ENCODE results near the gene CDH22. TPM values are rescaled to one million over a fixed set of nuclear protein-coding genes. Genes with fewer than 3 reads are reported as not detected.

Gene CDH22
- total RNA-seq, 1 experiment from 2014 or later = not detected

DNA sequence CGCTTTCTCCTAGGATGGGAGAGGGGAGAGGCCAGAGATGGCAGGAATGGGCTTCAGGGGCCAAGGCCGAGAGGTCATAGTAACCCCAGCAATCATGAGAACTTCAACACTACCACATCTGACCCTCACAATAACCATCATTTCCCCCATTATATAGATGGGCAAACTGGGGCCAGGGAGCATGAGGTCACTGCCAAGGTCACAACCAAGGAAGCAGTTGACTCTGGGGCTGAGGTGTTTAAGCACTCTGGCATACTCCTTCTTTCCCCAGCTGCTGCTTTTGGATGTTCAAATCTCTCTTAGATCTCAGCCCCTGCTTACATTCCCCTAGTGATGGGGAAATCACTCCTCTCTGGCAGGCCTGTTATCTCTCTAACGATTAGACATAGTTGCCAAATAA is 39.6 kb downstream of the CDH22 start:
- H3K4me1 ChIP-seq (ENCODE audit: control insufficient read depth, insufficient read depth, low read length) = no peaks in the 10 kb centered on the region
- POLR2A ChIA-PET = no interaction called here
- no peak for TF ChIP-seq POLR2AphosphoS5 (IDR thresholded peaks at IDR 0.05; ENCODE audit: low read depth, low read length)
- no peak for TF ChIP-seq TCF7L2 (IDR thresholded peaks at IDR 0.05; ENCODE audit: low read depth, low read length)
- TF ChIP-seq, protein P1, sequence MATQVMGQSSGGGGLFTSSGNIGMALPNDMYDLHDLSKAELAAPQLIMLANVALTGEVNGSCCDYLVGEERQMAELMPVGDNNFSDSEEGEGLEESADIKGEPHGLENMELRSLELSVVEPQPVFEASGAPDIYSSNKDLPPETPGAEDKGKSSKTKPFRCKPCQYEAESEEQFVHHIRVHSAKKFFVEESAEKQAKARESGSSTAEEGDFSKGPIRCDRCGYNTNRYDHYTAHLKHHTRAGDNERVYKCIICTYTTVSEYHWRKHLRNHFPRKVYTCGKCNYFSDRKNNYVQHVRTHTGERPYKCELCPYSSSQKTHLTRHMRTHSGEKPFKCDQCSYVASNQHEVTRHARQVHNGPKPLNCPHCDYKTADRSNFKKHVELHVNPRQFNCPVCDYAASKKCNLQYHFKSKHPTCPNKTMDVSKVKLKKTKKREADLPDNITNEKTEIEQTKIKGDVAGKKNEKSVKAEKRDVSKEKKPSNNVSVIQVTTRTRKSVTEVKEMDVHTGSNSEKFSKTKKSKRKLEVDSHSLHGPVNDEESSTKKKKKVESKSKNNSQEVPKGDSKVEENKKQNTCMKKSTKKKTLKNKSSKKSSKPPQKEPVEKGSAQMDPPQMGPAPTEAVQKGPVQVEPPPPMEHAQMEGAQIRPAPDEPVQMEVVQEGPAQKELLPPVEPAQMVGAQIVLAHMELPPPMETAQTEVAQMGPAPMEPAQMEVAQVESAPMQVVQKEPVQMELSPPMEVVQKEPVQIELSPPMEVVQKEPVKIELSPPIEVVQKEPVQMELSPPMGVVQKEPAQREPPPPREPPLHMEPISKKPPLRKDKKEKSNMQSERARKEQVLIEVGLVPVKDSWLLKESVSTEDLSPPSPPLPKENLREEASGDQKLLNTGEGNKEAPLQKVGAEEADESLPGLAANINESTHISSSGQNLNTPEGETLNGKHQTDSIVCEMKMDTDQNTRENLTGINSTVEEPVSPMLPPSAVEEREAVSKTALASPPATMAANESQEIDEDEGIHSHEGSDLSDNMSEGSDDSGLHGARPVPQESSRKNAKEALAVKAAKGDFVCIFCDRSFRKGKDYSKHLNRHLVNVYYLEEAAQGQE (IDR thresholded peaks at IDR 0.05; ENCODE audit: insufficient read depth in 1 of 2, low read depth in 2 of 2, low read length in 1 of 2) = no peak
- no peak for TF ChIP-seq SIN3A (IDR thresholded peaks at IDR 0.05; ENCODE audit: borderline replicate concordance, insufficient read depth, low read depth, low read length)
- TF ChIP-seq, protein P2, sequence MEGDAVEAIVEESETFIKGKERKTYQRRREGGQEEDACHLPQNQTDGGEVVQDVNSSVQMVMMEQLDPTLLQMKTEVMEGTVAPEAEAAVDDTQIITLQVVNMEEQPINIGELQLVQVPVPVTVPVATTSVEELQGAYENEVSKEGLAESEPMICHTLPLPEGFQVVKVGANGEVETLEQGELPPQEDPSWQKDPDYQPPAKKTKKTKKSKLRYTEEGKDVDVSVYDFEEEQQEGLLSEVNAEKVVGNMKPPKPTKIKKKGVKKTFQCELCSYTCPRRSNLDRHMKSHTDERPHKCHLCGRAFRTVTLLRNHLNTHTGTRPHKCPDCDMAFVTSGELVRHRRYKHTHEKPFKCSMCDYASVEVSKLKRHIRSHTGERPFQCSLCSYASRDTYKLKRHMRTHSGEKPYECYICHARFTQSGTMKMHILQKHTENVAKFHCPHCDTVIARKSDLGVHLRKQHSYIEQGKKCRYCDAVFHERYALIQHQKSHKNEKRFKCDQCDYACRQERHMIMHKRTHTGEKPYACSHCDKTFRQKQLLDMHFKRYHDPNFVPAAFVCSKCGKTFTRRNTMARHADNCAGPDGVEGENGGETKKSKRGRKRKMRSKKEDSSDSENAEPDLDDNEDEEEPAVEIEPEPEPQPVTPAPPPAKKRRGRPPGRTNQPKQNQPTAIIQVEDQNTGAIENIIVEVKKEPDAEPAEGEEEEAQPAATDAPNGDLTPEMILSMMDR (IDR thresholded peaks at IDR 0.05) = no peak
- H3K27ac ChIP-seq (ENCODE audit: low read length) = no peak overlapping the region
- intact Hi-C loops (cut with micrococcal nuclease; ENCODE audit: unreplicated experiment) = no loop called here
- no peak overlapping the region for H3K4me3 ChIP-seq (ENCODE audit: low read depth in 2 of 2, low read length in 2 of 2)
- H3K36me3 ChIP-seq (ENCODE audit: control insufficient read depth, insufficient read depth, low read length) = no peaks in the 10 kb centered on the region
- BruUV-seq (replicated peaks) = no TSS peak
- in situ Hi-C loops (cut with HindIII; ENCODE audit: low pct_unique_long_range_greater_than_20kb, low sequenced_read_pairs) = no loop called here
- no peak for DNase-seq (ENCODE audit: low read depth, low spot score)
- ATAC-seq = no peak
- CTCF ChIA-PET = no interaction called here
- peaks cover 9% of the 10 kb centered on the region for H3K27me3 ChIP-seq (ENCODE audit: control insufficient read depth, insufficient read depth, low read length)
- no peaks in the 10 kb centered on the region for H3K9me3 ChIP-seq (ENCODE audit: control insufficient read depth, insufficient read depth, low read depth, low read length)

DNA sequence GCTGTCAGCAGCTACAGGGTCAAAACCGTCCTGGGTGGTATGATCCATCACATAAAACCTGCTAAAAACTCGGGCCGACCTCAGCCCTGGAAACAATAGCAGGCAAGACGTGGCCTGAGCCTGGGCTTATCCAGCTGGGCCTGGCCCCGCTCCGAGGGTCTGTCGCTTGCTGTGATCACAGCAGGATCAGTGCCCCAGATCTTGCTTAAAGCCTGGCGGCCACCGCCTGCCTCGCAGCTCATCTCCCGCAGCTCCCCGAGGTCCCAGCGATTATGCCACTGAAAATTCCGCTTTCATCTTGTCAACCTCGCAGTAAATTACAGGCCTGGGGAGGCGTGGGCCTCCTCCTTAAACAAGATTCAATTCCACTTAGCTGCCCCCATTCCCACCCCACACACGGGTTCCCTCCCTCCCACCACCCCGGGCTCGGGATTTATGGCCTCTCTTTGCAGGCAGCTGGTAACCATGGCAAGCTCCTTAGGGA is 40.1 kb downstream of the CDH22 start:
- DNase-seq (ENCODE audit: low read depth, low spot score) (no peak), ATAC-seq (no peak)
- Histone ChIP-seq H3K4me3 (ENCODE audit: low read depth in 2 of 2, low read length in 2 of 2) (no peak overlapping the region), H3K27me3 (ENCODE audit: control insufficient read depth, insufficient read depth, low read length) (peaks cover 7% of the 10 kb centered on the region), H3K27ac (ENCODE audit: low read length) (no peak overlapping the region), H3K9me3 (ENCODE audit: control insufficient read depth, insufficient read depth, low read depth, low read length) (no peaks in the 10 kb centered on the region), H3K36me3 (ENCODE audit: control insufficient read depth, insufficient read depth, low read length) (no peaks in the 10 kb centered on the region), H3K4me1 (ENCODE audit: control insufficient read depth, insufficient read depth, low read length) (no peaks in the 10 kb centered on the region)
- no TSS peak for BruUV-seq (replicated peaks)
- in situ Hi-C loops (cut with HindIII; ENCODE audit: low pct_unique_long_range_greater_than_20kb, low sequenced_read_pairs) (no loop called here), intact Hi-C loops (cut with micrococcal nuclease; ENCODE audit: unreplicated experiment) (no loop called here)
- CTCF ChIA-PET = no interaction called here
- TF ChIP-seq POLR2AphosphoS5 (IDR thresholded peaks at IDR 0.05; ENCODE audit: low read depth, low read length) (no peak), TCF7L2 (IDR thresholded peaks at IDR 0.05; ENCODE audit: low read depth, low read length) (no peak), SIN3A (IDR thresholded peaks at IDR 0.05; ENCODE audit: borderline replicate concordance, insufficient read depth, low read depth, low read length) (no peak)
- TF ChIP-seq, protein P1 (IDR thresholded peaks at IDR 0.05; ENCODE audit: insufficient read depth in 1 of 2, low read depth in 2 of 2, low read length in 1 of 2) = no peak
- TF ChIP-seq, protein P2 (IDR thresholded peaks at IDR 0.05) = no peak
- POLR2A ChIA-PET = interaction anchor here (0.6 kb wide), 1 partner anchor 116 kb away, joined by 5 read pairs; no protein-coding TSS in a partner anchor
